Placental pericyte (primary cell): ENCODE results near the gene TPD52L3. TPM values are rescaled to one million over a fixed set of nuclear protein-coding genes. Genes with fewer than 3 reads are reported as not detected.

ENCODE experiments used
- total RNA-seq: library from RNA; depleted of rRNA; stranded (reverse); fragments of >200 nt; gene quantifications from 2 replicates; pipeline ENCODE4 v1.2.3, GENCODE V29; 2012

Gene TPD52L3
- not detected in 2 replicates for total RNA-seq

DNA sequence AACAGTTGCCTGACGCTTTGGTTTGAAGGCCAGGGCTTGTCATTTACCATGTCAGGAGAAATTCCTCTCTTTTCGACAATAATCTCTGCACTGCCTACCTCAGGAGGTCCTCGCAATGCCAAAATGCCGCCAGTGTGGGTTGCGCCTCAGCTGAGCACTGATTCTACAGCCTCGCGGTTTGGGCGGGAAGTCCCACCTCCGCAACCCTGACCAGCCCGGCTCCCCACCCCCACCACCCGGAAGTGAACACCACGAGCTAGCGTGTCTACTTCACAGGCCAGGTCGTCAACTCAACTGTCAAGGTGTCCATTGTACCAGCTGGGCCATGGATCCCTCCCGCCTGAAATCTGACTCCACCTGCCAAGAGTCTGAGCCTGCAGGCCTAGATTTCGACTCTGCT is at the start of gene TPD52L3:
Gene TPD52L3 (plus strand): TSS at position 273 of the 400 bp plus-strand sequence. CDS start 221 bp downstream, outside the sequence.

Other genes with a start within 250 kb of the TPD52L3 start
- gene IL33, start 112.6 kb upstream of the TPD52L3 start, total RNA-seq, result 67.2 and 175 TPM in 2 replicates
- gene UHRF2, start 84.8 kb downstream of the TPD52L3 start, total RNA-seq, result 36.1 and 115 TPM in 2 replicates